ENCODE measurements around the gene TMTC2. TPM values are rescaled to one million over a fixed set of nuclear protein-coding genes. Genes with fewer than 3 reads are reported as not detected.

The TMTC2 gene
- polyA plus RNA-seq, 1 donor from 2014 or later, result 20.6 TPM

- Histone ChIP-seq H3K27ac (ENCODE audit: low read length) (no peak overlapping the region), H3K36me3 (ENCODE audit: insufficient read depth, low read length) (no peaks in the 10 kb centered on the region)
- TF ChIP-seq REST (IDR thresholded peaks at IDR 0.05; ENCODE audit: borderline replicate concordance) (no peak), EP300 (conservative IDR thresholded peaks at IDR 0.05; ENCODE audit: poor library complexity, severe bottlenecking) (no peak), CTCF (IDR thresholded peaks at IDR 0.05; ENCODE audit: poor library complexity, severe bottlenecking) (no peak), SMC3 (conservative IDR thresholded peaks at IDR 0.05; ENCODE audit: poor library complexity) (no peak), POLR2AphosphoS5 (IDR thresholded peaks at IDR 0.05) (no peak), TAF1 (IDR thresholded peaks at IDR 0.05; ENCODE audit: low read depth) (no peak), MXI1 (conservative IDR thresholded peaks at IDR 0.05; ENCODE audit: poor library complexity, severe bottlenecking) (no peak), RAD21 (conservative IDR thresholded peaks at IDR 0.05) (no peak), EZH2 (IDR thresholded peaks at IDR 0.05; ENCODE audit: borderline replicate concordance, insufficient read depth, low read length, poor library complexity, severe bottlenecking) (no peak)
Measured at GRCh38 chr12:83003026-83003425, 316.3 kb downstream of the TMTC2 start.

GRCh38 chr12:83005534-83006197 lies 319.0 kb downstream of the TMTC2 start:
- no peaks in the 10 kb centered on the region for H3K9me2 ChIP-seq (ENCODE audit: insufficient read depth, low read length)
- no peak overlapping the region for H2AFZ ChIP-seq (ENCODE audit: low read depth, low read length)
- no peaks in the 10 kb centered on the region for H3K79me2 ChIP-seq (replicated peaks; ENCODE audit: insufficient read depth, low read length)
- TF ChIP-seq RAD21 (conservative IDR thresholded peaks at IDR 0.05) (no peak), POLR2AphosphoS5 (IDR thresholded peaks at IDR 0.05) (no peak), EZH2 (IDR thresholded peaks at IDR 0.05; ENCODE audit: borderline replicate concordance, insufficient read depth, low read length, poor library complexity, severe bottlenecking) (no peak), CTCF (IDR thresholded peaks at IDR 0.05; ENCODE audit: poor library complexity, severe bottlenecking) (no peak)
- no peaks in the 10 kb centered on the region for H3K27me3 ChIP-seq (ENCODE audit: insufficient read depth, low read depth, low read length)
- H3K4me2 ChIP-seq (ENCODE audit: low read length), result no peak overlapping the region
- H3K27ac ChIP-seq (ENCODE audit: low read length), result no peak overlapping the region
- no peaks in the 10 kb centered on the region for H3F3A ChIP-seq (ENCODE audit: insufficient read depth, low read length, poor library complexity, severe bottlenecking)
- no peak overlapping the region for H3K4me3 ChIP-seq (ENCODE audit: low read length)
- no peak overlapping the region for H3K9ac ChIP-seq (ENCODE audit: low read length)
- peaks cover 4% of the 10 kb centered on the region for H3K36me3 ChIP-seq (ENCODE audit: insufficient read depth, low read length)
- H4K20me1 ChIP-seq (ENCODE audit: insufficient read depth), result no peaks in the 10 kb centered on the region
- no peaks in the 10 kb centered on the region for H3K9me3 ChIP-seq (ENCODE audit: low read length)

More at GRCh38 chr12:83003026-83003425, 316.3 kb downstream of the TMTC2 start:
- H3K9me3 ChIP-seq (ENCODE audit: low read length), result no peaks in the 10 kb centered on the region
- no peak overlapping the region for H2AFZ ChIP-seq (ENCODE audit: low read depth, low read length)
- no peaks in the 10 kb centered on the region for H3K79me2 ChIP-seq (replicated peaks; ENCODE audit: insufficient read depth, low read length)
- H3K9ac ChIP-seq (ENCODE audit: low read length), result no peak overlapping the region
- H3K27me3 ChIP-seq (ENCODE audit: insufficient read depth, low read depth, low read length), result no peaks in the 10 kb centered on the region
- no peaks in the 10 kb centered on the region for H4K20me1 ChIP-seq (ENCODE audit: insufficient read depth)
- no peaks in the 10 kb centered on the region for H3K9me2 ChIP-seq (ENCODE audit: insufficient read depth, low read length)
- no peaks in the 10 kb centered on the region for H3F3A ChIP-seq (ENCODE audit: insufficient read depth, low read length, poor library complexity, severe bottlenecking)
- no peak overlapping the region for H3K4me3 ChIP-seq (ENCODE audit: low read length)
- no peak overlapping the region for H3K4me2 ChIP-seq (ENCODE audit: low read length)
